Epithelial cell of esophagus (primary cell): ENCODE data around the gene FBXO38.
A peak's percentile ranks its signal among the peaks of the same experiment; 100 is the strongest.

ENCODE experiments used
- DNase-seq: peaks from one replicate; pipeline ENCODE4 v3.0.0; 2010; ENCODE audit warnings: low read depth
- H3K4me3 ChIP-seq: 2 replicates; pipeline ENCODE4 v1.5.1; 2011; ENCODE audit warnings: mild to moderate bottlenecking, low read length, control low read depth
- TF ChIP-seq, protein P1 (sequence below): IDR thresholded peaks from 2 replicates; pipeline ENCODE4 v1.5.1; 2011; ENCODE audit warnings: low read depth, mild to moderate bottlenecking, low read length, control low read depth, inconsistent platforms; ENCODE audit not compliant: insufficient read depth; ENCODE audit errors: missing control alignments

FBXO38 gene

DNA sequence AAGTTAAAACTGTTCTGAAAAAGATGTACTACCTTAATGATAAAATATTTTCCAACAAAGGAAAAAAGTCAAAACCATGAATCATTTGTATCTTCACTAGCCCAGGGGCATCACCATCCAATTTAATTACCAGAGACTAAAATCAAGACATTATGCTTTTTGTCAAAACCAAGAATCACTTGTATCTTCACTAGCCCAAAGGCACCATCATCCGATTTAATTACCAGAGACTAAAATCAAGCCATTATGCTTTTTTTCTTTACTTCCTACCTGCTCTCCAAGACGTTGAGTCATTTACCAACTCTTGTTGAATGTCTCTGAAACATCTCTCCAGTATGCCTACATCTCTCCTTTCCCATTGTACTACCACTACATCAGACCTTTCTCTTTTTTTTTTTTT is 37.9 kb downstream of the FBXO38 start:
- TF ChIP-seq, protein P1, sequence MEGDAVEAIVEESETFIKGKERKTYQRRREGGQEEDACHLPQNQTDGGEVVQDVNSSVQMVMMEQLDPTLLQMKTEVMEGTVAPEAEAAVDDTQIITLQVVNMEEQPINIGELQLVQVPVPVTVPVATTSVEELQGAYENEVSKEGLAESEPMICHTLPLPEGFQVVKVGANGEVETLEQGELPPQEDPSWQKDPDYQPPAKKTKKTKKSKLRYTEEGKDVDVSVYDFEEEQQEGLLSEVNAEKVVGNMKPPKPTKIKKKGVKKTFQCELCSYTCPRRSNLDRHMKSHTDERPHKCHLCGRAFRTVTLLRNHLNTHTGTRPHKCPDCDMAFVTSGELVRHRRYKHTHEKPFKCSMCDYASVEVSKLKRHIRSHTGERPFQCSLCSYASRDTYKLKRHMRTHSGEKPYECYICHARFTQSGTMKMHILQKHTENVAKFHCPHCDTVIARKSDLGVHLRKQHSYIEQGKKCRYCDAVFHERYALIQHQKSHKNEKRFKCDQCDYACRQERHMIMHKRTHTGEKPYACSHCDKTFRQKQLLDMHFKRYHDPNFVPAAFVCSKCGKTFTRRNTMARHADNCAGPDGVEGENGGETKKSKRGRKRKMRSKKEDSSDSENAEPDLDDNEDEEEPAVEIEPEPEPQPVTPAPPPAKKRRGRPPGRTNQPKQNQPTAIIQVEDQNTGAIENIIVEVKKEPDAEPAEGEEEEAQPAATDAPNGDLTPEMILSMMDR = no peak
- DNase-seq = no peak
- H3K4me3 ChIP-seq = no peak overlapping the region

DNA sequence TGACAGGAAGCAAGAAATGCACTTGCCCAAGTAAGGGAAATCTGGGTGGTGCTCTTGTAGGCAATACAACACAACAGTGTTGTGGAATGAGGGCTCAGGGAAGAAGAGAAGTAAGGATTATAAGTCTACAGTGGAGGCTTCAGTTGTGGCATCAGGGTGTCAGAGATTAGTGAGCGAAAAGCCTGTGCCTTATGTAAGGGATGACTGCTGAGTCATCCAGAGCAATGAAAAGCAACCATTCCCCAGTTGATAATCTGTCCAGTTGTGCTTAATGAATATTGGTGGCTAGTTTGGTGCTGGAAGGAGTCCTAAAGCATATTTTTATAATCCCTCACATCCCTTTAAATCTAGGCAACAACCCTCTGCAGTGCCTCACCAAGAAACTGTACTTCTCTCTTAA is 42.0 kb downstream of the FBXO38 start:
- H3K4me3 ChIP-seq = no peak overlapping the region
- TF ChIP-seq, protein P1 = no peak
- no peak for DNase-seq

- no peak for DNase-seq
- TF ChIP-seq, protein P1 = no peak
- H3K4me3 ChIP-seq = no peak overlapping the region
Measured at GRCh38 chr5:148426514-148426913, 42.8 kb downstream of the FBXO38 start.

DNA sequence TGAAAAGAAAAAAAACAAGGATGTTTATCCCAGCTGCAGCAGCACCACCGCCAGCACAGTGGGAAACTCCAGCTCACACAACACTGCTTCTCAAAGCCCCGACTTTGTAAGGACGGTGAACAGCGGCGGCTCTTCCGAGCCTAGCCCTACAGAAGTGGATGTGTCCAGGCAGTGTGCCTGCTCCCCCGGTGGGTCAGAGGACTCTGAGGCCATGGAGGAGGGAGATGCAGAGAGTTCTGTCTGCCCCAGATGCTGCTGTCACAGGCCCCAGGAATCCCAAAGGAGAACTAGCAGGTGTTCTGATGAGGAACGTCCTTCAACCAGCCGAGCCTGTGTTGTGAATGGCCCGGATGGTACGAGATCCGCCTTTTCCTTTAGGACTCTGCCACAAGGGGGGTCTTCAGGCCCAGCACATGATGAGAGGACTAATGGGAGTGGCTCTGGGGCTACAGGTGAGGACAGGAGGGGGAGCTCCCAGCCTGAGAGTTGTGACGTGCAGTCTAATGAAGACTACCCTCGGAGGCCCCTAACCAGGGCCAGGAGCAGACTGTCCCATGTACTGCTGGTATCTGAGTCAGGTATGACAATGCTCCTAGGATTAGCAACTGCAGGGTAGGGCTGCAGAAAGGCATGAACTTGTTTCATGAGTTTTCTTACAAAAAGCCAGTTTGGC is 43.7 kb downstream of the FBXO38 start:
- peak; percentile 8 for DNase-seq
- H3K4me3 ChIP-seq = no peak overlapping the region
- TF ChIP-seq, protein P1 = no peak

DNA sequence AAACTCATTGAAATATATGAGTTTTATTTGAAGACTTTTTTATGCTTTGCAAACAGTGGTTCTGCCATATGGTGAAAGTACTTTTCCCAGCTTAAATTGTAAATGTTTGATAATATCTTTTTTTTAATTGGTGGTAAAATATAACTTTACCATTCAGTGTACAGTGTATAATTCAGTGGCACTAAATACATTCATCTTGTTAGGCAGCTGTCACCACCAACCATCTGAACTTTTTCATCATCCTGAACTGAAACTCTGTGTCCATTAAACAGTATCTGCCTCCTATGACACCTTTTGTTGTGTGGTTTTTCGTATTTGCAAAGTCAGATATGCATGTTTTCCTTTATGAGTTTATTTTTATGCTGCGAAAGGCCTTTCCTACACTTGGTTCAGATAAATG is 45.1 kb downstream of the FBXO38 start:
- DNase-seq = no peak
- H3K4me3 ChIP-seq = no peak overlapping the region
- TF ChIP-seq, protein P1 = no peak

DNA sequence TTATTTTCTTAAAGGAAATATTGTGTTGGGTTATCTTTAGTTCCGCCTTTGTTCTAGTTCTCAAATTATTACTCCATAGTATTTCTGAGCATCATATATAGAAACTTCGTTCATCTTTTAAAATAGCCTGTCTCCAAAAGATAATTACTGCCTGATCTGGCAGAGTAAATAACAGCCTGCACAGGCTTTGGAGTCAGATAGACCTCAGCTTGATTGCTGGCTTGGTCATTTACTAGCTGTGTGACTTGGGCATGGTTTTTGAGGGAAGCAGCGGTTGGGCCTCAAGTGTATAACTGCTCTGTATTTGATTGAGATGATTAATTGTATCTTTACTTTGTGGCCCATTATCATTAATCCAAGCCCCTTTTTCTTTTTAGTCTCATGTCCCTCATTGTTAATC is 50.1 kb downstream of the FBXO38 start:
- TF ChIP-seq, protein P1 = no peak
- no peak overlapping the region for H3K4me3 ChIP-seq
- DNase-seq = no peak

DNA sequence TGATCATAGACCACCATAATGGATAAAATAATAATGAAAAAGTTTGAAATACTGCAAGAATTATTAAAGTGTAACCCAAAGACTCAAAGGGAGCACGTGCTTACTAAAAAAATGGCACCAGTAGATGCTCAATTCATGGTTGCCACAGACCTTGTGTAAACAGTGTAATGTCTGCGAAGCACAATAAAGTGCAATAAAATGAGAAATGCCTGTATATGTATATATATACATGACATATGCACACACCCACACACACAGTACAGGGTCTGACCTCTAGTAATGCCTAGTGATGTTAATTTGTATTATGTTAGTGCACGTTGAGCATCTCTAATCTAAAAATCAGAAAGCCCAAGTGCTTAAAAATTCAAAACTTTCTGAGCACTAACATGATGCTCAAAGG is 52.3 kb downstream of the FBXO38 start:
- H3K4me3 ChIP-seq = no peak overlapping the region
- DNase-seq = no peak
- TF ChIP-seq, protein P1 = no peak
